HepG2 (cell line): Measurements from ENCODE around the gene ATE1. TPM values are rescaled to one million over a fixed set of nuclear protein-coding genes. Genes with fewer than 3 reads are reported as not detected.

Source experiments
- ATAC-seq: fragments of 200-7000 bp; cut with Tn5 transposase; 3 replicates; pipeline ENCODE4 v1.9.1; 2020; ENCODE audit warnings: mild to moderate bottlenecking, moderate library complexity
- BruUV-seq: library from RNA; stranded (reverse); fragments of 400-500 nt; replicated peaks from 2 replicates; lab custom pipeline; 2021; lab: Mats Ljungman, UMichigan
- CTCF ChIA-PET: fragments of 300-600 bp; formaldehyde crosslinking; extraction: SDS; loops from one replicate; lab custom pipeline; 2021; ENCODE audit warnings: low total read pairs, inconsistent platforms, low intra/inter-chr PET ratio; lab: Yijun Ruan, JAX
- POLR2A ChIA-PET: fragments of 350-600 bp; sonication (Branson Sonifier 250); formaldehyde crosslinking; loops from one replicate; lab custom pipeline; 2020; ENCODE audit warnings: antibody characterized with exemption, inconsistent platforms; lab: Yijun Ruan, JAX
- DNase-seq: peaks from one replicate; pipeline ENCODE4 v3.0.0-alpha.2; 2015; ENCODE audit warnings: low spot score
- FAIRE-seq: peaks from 3 replicates; lab custom pipeline; 2011; peaks lifted over from hg19 to GRCh38; lab: Jason Lieb, UNC
- H2AFZ ChIP-seq: one replicate; pipeline ENCODE4 v1.6.1; 2011; ENCODE audit warnings: low read length, inconsistent platforms
- H3K27ac ChIP-seq: fragments of 300-600 bp; 3 replicates; pipeline ENCODE4 v1.8.0; 2011; ENCODE audit warnings: mixed run types, mild to moderate bottlenecking, mixed read lengths, low read length, inconsistent platforms; ENCODE audit not compliant: insufficient read depth; ENCODE audit errors: extremely low read length
- H3K27me3 ChIP-seq, 2 experiments: fragments of 200-600 bp in 1 of 2; 2 replicates in 1 of 2; 3 replicates in 1 of 2; pipeline versions ENCODE4 v1.6.0 to v1.8.0; 2011; ENCODE audit warnings: low read length in 2 of 2, mild to moderate bottlenecking in 2 of 2, moderate library complexity in 2 of 2, inconsistent platforms in 1 of 2; ENCODE audit not compliant: insufficient read depth in 2 of 2, control insufficient read depth in 1 of 2
- H3K36me3 ChIP-seq, 2 experiments: fragments of 200-600 bp in 1 of 2; replicated peaks in 1 of 2; 2 replicates in 1 of 2; 3 replicates in 1 of 2; pipeline versions ENCODE4 v1.5.1 to v1.8.0; 2011; ENCODE audit warnings: low read length in 2 of 2, inconsistent platforms in 1 of 2; ENCODE audit not compliant: insufficient read depth in 2 of 2, control insufficient read depth in 1 of 2
- H3K4me1 ChIP-seq: 2 replicates; pipeline ENCODE4 v1.5.1; 2012; ENCODE audit warnings: low read length, inconsistent platforms; ENCODE audit not compliant: insufficient read depth
- H3K4me2 ChIP-seq: 2 replicates; pipeline ENCODE4 v1.6.0; 2011; ENCODE audit warnings: low read depth, low read length, inconsistent platforms
- H3K4me3 ChIP-seq, 3 experiments: fragments of 200-600 bp in 1 of 3; sonication (generic), shearing (Covaris generic) in 1 of 3; replicated peaks in 1 of 3; 2 replicates each; pipeline ENCODE4 v1.5.1; 2011 to 2016; ENCODE audit warnings: low read length in 3 of 3, inconsistent platforms in 2 of 3, low read depth in 2 of 3, mild to moderate bottlenecking in 2 of 3, control low read depth in 1 of 3, mixed read lengths in 1 of 3; ENCODE audit not compliant: insufficient read depth in 1 of 3
- H3K79me2 ChIP-seq: one replicate; pipeline ENCODE4 v1.6.1; 2011; ENCODE audit warnings: low read length, inconsistent platforms; ENCODE audit not compliant: insufficient read depth
- H3K9ac ChIP-seq: 2 replicates; pipeline ENCODE4 v1.6.0; 2011; ENCODE audit warnings: mild to moderate bottlenecking, low read depth, low read length, inconsistent platforms; ENCODE audit not compliant: insufficient read depth
- H3K9me3 ChIP-seq: 2 replicates; pipeline ENCODE4 v1.5.1; 2012; ENCODE audit warnings: mild to moderate bottlenecking, low read length
- H4K20me1 ChIP-seq: 2 replicates; pipeline ENCODE4 v1.6.0; 2011; ENCODE audit warnings: inconsistent platforms, mild to moderate bottlenecking, low read length, moderate library complexity; ENCODE audit not compliant: insufficient read depth
- KAT8 ChIP-seq: IDR thresholded peaks from 2 replicates; pipeline ENCODE4 v1.6.1; 2016; ENCODE audit warnings: missing genetic modification reagents, missing compliant biosample characterization
- KDM5A ChIP-seq: fragments of 200-600 bp; sonication (generic); IDR thresholded peaks from 2 replicates; pipeline ENCODE4 v1.7.0; 2018; ENCODE audit warnings: antibody characterized with exemption, mild to moderate bottlenecking, low read length, borderline replicate concordance
- NR2F1 ChIP-seq, 2 experiments: fragments of 450-650 bp in 1 of 2; formaldehyde crosslinking in 1 of 2; IDR thresholded peaks; 2 replicates each; pipeline versions ENCODE4 v1.5.0 to v1.6.1; 2016 to 2020; ENCODE audit warnings: mild to moderate bottlenecking in 1 of 2, missing compliant biosample characterization in 1 of 2, missing genetic modification reagents in 1 of 2, moderate library complexity in 1 of 2
- SNAI1 ChIP-seq: sonication (generic); formaldehyde crosslinking; IDR thresholded peaks from 2 replicates; pipeline ENCODE4 v1.5.0; 2020; ENCODE audit warnings: mild to moderate bottlenecking, missing genetic modification reagents, borderline replicate concordance
- SPEN ChIP-seq: sonication (generic); formaldehyde crosslinking; IDR thresholded peaks from 2 replicates; pipeline ENCODE4 v1.5.1; 2020; ENCODE audit warnings: low read depth, mild to moderate bottlenecking, missing genetic modification reagents
- ZNF274 ChIP-seq: sonication (generic); formaldehyde crosslinking; IDR thresholded peaks from 2 replicates; pipeline ENCODE4 v1.5.1; 2020; ENCODE audit warnings: mild to moderate bottlenecking, missing genetic modification reagents
- ZNF878 ChIP-seq: sonication (generic); formaldehyde crosslinking; IDR thresholded peaks from 2 replicates; pipeline ENCODE4 v1.8.1; 2023; ENCODE audit warnings: mild to moderate bottlenecking, missing genetic modification reagents, moderate library complexity
- WGBS: methylation state at CpG from one replicate; pipeline ENCODE4 v1.1.6; 2017; ENCODE audit warnings: low lambda C conversion rate; 5-methylcytosine and 5-hydroxymethylcytosine counted together
- in situ Hi-C: cut with HindIII; loops from 2 replicates; pipeline ENCODE4 v1.10.0; 2017; ENCODE audit warnings: low pct_unique_long_range_greater_than_20kb; ENCODE audit not compliant: extremely low pct_ligation_motif_present
- intact Hi-C: fragments of 100-400 bp; cut with micrococcal nuclease; formaldehyde crosslinking; loops from one replicate; pipeline ENCODE4 v1.10.0; 2022; ENCODE audit not compliant: unreplicated experiment
- polyA plus RNA-seq, 8 experiments: library from polyadenylated mRNA; depleted of rRNA in 3 of 8; stranded (reverse) in 7 of 8; unstranded in 1 of 8; fragments of >200 nt; fragmentation: Illumina TruSeq in 4 of 8; extraction: Trizol in 4 of 8; gene quantifications; 2 replicates each; pipeline versions ENCODE4 v1.2.1 to v1.2.3, GENCODE V29; 2011 to 2016; ENCODE audit warnings: low read depth in 4 of 8, missing spikeins in 1 of 8, mixed read lengths in 1 of 8; ENCODE audit not compliant: insufficient read depth in 1 of 8
- total RNA-seq, 5 experiments: library from RNA; depleted of rRNA; stranded (reverse); fragments of >200 nt; fragmentation: Illumina TruSeq; extraction: Trizol; gene quantifications; 2 replicates each; pipeline ENCODE4 v1.2.3, GENCODE V29; 2016; ENCODE audit warnings: low read depth in 1 of 5

Gene ATE1
- total and polyA plus RNA-seq, 2 of the 13 experiments (the other 11 are each of a cell fraction or from before 2014, with no cell fraction given): 17.5 to 42.2 TPM

DNA sequence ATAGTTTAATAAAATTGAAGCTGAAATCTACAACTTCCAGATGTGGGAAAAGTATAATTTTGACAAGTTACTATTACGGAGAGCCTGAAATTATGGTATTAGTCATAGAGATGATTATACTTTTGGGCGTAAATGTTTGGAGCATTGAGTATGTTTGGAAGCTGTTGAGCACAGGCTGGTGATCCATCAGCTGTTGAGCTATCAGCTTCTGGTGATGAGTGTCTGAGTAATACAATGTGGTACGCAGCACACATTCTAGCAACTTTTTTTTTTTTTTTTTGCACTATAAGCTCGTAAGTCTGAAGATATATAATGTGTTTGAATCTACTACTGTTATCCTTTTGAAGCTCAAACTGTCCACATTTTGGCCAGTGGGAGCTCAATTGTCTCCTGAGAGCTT lies 123.4 kb downstream of the ATE1 start:
- TF ChIP-seq KDM5A (no peak), ZNF274 (no peak)
- intact Hi-C loops: no loop called here
- no peak overlapping the region for H3K27ac ChIP-seq
- H3K9me3 ChIP-seq: no peaks in the 10 kb centered on the region
- in situ Hi-C loops: no loop called here
- DNase-seq: no peak
- H3K36me3 ChIP-seq: 0 out of 5 replicates have a peak, but pooled peaks cover 0 to 11% of the 10 kb centered on the region in 2 experiments
- BruUV-seq: no TSS peak
- H3K79me2 ChIP-seq: no peaks in the 10 kb centered on the region
- no peak overlapping the region for H3K4me3 ChIP-seq
- H3K9ac ChIP-seq: no peak overlapping the region
- H2AFZ ChIP-seq: no peak overlapping the region
- FAIRE-seq: no peak
- peaks cover 17% of the 10 kb centered on the region for H3K4me1 ChIP-seq
- H3K4me2 ChIP-seq: no peak overlapping the region
- ChIA-PET CTCF (no interaction called here), POLR2A (no interaction called here)
- ATAC-seq: no peak
- no peaks in the 10 kb centered on the region for H4K20me1 ChIP-seq
- WGBS: 97% methylated on average over 4 of the region's 4 CpGs
- no peaks in the 10 kb centered on the region for H3K27me3 ChIP-seq

DNA sequence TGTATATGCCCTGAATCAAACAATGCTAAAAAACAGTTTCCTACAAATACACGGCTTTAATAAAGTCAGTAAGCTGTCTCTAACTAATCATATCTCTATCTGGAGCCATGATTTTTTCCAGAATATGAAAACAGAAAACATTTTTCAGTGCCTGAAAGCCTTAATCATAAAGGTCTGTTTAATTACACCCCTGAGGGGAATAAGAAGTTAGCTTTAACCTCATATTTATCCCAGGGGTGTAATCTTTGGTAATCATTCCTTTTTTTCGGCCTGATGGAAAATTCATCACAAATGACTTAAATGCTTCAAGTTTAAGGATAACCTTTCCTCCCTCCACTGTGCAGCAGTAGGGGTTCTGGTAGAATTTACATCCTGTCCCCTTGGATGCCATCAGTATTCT lies 124.2 kb downstream of the ATE1 start:
- Histone ChIP-seq H3K27me3 (no peaks in the 10 kb centered on the region), H3K9me3 (no peaks in the 10 kb centered on the region), H3K27ac (no peak overlapping the region), H3K9ac (no peak overlapping the region)
- CTCF ChIA-PET: no interaction called here
- intact Hi-C loops (no loop called here), in situ Hi-C loops (no loop called here)
- FAIRE-seq (no peak), DNase-seq (no peak)
- 99% methylated on average over 2 of the region's 2 CpGs for WGBS
- POLR2A ChIA-PET: no interaction called here
- TF ChIP-seq ZNF878 (no peak), SPEN (CRISPR knock-in tag) (no peak), KAT8 (CRISPR knock-in tag) (no peak), NR2F1 (CRISPR knock-in tag; IDR thresholded peaks at IDR 0.05) (no peak), SNAI1 (CRISPR knock-in tag) (no peak)
- TF ChIP-seq, all 625 proteins: peak for 0
- no peaks in the 10 kb centered on the region for H4K20me1 ChIP-seq
- H3K4me3 ChIP-seq: no peak overlapping the region
- BruUV-seq: no TSS peak
- H2AFZ ChIP-seq: no peak overlapping the region
- H3K4me2 ChIP-seq: no peak overlapping the region
- no peak for ATAC-seq
- peaks cover 3 to 15% of the 10 kb centered on the region in 2 experiments; a peak in 2 of 5 replicates for H3K36me3 ChIP-seq
- H3K79me2 ChIP-seq: no peaks in the 10 kb centered on the region
- H3K4me1 ChIP-seq: peaks cover 11% of the 10 kb centered on the region
